B cell (primary cell): ENCODE data around the gene CDHR3.

ENCODE experiments used
- CTCF ChIP-seq: fragments of 200-600 bp; IDR thresholded peaks from one replicate; pipeline ENCODE4 v1.8.0; 2022; ENCODE audit warnings: antibody characterized with exemption, mild to moderate bottlenecking
- EZH2 ChIP-seq: IDR thresholded peaks from 2 replicates; pipeline ENCODE4 v1.6.1; 2012; ENCODE audit warnings: borderline replicate concordance, low read depth, mild to moderate bottlenecking, moderate library complexity, low read length; ENCODE audit not compliant: insufficient read depth, poor library complexity, severe bottlenecking

GRCh38 chr7:106057962-106058927 lies 95.2 kb downstream of the CDHR3 start:
- no peak for TF ChIP-seq CTCF
- TF ChIP-seq EZH2, result no peak
